Psoas muscle (tissue), 8 donors: ENCODE results near the gene FER1L5. TPM values are rescaled to one million over a fixed set of nuclear protein-coding genes. Genes with fewer than 3 reads are reported as not detected.

Source experiments
- ATAC-seq, 4 donors: fragments of 200-7000 bp; cut with Tn5 transposase; one replicate each; pipeline ENCODE4 v1.9.1; 2020; ENCODE audit warnings: moderate library complexity in 3 of 4, mild to moderate bottlenecking in 2 of 4
- DNase-seq, 2 donors: peaks; one replicate each; pipeline ENCODE4 v3.0.0-alpha.2; 2020
- H3K27ac ChIP-seq: fragments of 200-600 bp; one replicate; pipeline ENCODE4 v1.8.0; 2022
- H3K27me3 ChIP-seq, 3 donors: fragments of 200-600 bp in 1 of 3; one replicate each; pipeline versions ENCODE4 v1.6.1 to v1.8.0; 2013 to 2022; ENCODE audit warnings: low read length in 2 of 3, mild to moderate bottlenecking in 2 of 3, moderate library complexity in 1 of 3; ENCODE audit not compliant: insufficient read depth in 3 of 3
- H3K36me3 ChIP-seq, 2 donors: fragments of 200-600 bp in 1 of 2; one replicate each; pipeline versions ENCODE4 v1.6.1 to v1.8.0; 2013 to 2022; ENCODE audit warnings: low read depth in 1 of 2, mild to moderate bottlenecking in 1 of 2, moderate library complexity in 1 of 2; ENCODE audit not compliant: insufficient read depth in 1 of 2
- H3K4me1 ChIP-seq: fragments of 200-600 bp; one replicate; pipeline ENCODE4 v1.8.0; 2022
- H3K4me3 ChIP-seq: fragments of 200-600 bp; one replicate; pipeline ENCODE4 v1.8.0; 2022; ENCODE audit warnings: mild to moderate bottlenecking
- H3K9me3 ChIP-seq: fragments of 200-600 bp; one replicate; pipeline ENCODE4 v1.8.0; 2022
- WGBS, 3 donors: extraction: QIAGEN DNeasy Blood & Tissue Kit; methylation state at CpG; one replicate each; pipeline versions ENCODE4 v1.1.6 to v1.1.7; 2013; 5-methylcytosine and 5-hydroxymethylcytosine counted together
- intact Hi-C, 2 donors: fragments of 100-400 bp; cut with DNase I; formaldehyde crosslinking; loops; one replicate each; pipeline versions ENCODE4 v1.11.0 to v1.14.2; 2022
- polyA plus RNA-seq, 3 donors: library from polyadenylated mRNA; stranded (reverse); fragments of 200-250 nt; gene quantifications; one replicate each; pipeline ENCODE4 v1.2.3, GENCODE V29; 2013
- total RNA-seq, 4 donors: library from RNA; stranded (reverse); fragmentation: NEBNext Ultra II Directional in 2 of 4; extraction: Animal tissue kit (Norgen Biotek cat#: 25700) in 2 of 4; gene quantifications; one replicate each; pipeline versions ENCODE4 v1.2.1 to v1.2.4, GENCODE V29; 2021 to 2023
- TF ChIP-seq, protein P1 (sequence below): fragments of 200-600 bp; IDR thresholded peaks from one replicate; pipeline ENCODE4 v1.8.0; 2022; ENCODE audit warnings: antibody characterized with exemption
- donor health status: healthy with polysubstance abuse.
- donor health status: DM: no; HTN: no; CAD: no; lungs with moderate emphysema.
- donor health status: Bipolar disorder and iron deficiency.
- donor health status: healthy.
- donor health status: DM: yes; HTN: yes; CAD: no.
- donor health status: DM: no; HTN: no; CAD: no.
- donor health status: DM: no; HTN: no; CAD: no.
- donor health status: DM: yes; HTN: yes; CAD: no.

Gene FER1L5
- total and polyA plus RNA-seq, 7 donors = 0.01 TPM; not detected in 6

DNA sequence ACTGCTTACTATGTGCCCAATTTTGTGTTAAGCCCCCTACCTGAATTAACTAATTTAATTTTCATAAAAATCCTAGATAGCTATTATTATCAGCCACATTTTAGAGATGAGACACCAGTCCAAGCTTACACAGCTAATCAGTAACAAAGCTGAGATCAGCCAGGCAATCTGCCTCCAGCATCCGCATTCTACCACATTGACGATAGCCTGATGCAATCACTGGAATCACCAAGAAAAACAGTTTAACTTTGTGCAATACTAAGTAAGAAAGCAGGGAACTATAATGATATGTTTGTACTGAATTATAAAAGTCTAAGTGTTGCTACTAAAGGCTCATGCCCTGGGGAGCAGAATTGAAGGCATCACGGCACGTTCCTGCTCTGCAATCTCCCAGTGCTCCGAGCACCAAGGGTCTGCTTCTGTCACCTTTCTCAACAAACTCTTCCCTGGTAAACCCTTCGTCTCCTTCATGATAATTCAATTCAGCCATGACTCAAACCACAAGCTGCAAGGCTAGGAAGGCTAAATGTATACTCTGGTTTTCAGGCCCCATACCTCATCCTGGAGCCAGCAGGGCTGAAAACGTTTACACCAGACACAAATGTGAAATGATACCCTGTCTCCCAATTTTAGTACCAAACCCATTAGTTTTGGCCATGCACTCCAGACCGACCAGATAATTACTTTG lies 23.8 kb upstream of the FER1L5 start:
- Histone ChIP-seq H3K4me1 (peaks cover 44% of the 10 kb centered on the region), H3K27ac (peak overlapping the region; percentile 79), H3K36me3 (peaks cover 4 to 57% of the 10 kb centered on the region in 2 donors), H3K27me3 (no peaks in the 10 kb centered on the region), H3K4me3 (no peak overlapping the region), H3K9me3 (no peaks in the 10 kb centered on the region)
- intact Hi-C loops = no loop called here
- DNase-seq = no peak
- ATAC-seq = no peak
- TF ChIP-seq, protein P1, sequence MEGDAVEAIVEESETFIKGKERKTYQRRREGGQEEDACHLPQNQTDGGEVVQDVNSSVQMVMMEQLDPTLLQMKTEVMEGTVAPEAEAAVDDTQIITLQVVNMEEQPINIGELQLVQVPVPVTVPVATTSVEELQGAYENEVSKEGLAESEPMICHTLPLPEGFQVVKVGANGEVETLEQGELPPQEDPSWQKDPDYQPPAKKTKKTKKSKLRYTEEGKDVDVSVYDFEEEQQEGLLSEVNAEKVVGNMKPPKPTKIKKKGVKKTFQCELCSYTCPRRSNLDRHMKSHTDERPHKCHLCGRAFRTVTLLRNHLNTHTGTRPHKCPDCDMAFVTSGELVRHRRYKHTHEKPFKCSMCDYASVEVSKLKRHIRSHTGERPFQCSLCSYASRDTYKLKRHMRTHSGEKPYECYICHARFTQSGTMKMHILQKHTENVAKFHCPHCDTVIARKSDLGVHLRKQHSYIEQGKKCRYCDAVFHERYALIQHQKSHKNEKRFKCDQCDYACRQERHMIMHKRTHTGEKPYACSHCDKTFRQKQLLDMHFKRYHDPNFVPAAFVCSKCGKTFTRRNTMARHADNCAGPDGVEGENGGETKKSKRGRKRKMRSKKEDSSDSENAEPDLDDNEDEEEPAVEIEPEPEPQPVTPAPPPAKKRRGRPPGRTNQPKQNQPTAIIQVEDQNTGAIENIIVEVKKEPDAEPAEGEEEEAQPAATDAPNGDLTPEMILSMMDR = no peak
- 82 to 86% (median 82%) methylated on average over 8 of the region's 8 CpGs for WGBS, 3 donors

DNA sequence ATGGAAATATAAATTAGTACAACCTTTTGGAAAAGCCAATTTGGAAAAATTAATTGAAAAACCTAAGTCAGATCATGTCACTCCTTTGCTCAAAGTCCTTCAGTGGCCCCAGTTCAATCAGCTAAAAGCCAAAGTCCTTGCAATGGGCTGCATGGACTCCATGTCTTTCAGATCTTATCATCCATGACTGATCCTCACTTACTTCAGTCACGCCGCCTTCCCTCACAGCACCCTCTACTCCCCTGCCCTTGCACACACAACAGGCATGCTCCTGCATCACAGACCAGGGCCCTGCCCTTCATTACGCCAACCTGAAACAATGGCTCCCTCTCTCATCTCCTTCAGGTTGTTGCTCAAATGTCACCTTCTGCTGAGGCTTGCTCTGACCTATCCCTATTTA lies 20.0 kb upstream of the FER1L5 start:
- DNase-seq (no peak), ATAC-seq (peak in 2 of 4 donors; percentile 20 to 26)
- TF ChIP-seq, protein P1 = no peak
- no peaks in the 10 kb centered on the region for H3K27me3 ChIP-seq
- H3K4me1 ChIP-seq = peaks cover 48% of the 10 kb centered on the region
- no peak overlapping the region for H3K4me3 ChIP-seq
- peaks cover 0 to 62% of the 10 kb centered on the region in 2 donors for H3K36me3 ChIP-seq
- H3K9me3 ChIP-seq = no peaks in the 10 kb centered on the region
- 93 to 98% (median 97%) methylated on average over 3 of the region's 3 CpGs for WGBS, 3 donors
- intact Hi-C loops = no loop called here
- no peak overlapping the region for H3K27ac ChIP-seq

DNA sequence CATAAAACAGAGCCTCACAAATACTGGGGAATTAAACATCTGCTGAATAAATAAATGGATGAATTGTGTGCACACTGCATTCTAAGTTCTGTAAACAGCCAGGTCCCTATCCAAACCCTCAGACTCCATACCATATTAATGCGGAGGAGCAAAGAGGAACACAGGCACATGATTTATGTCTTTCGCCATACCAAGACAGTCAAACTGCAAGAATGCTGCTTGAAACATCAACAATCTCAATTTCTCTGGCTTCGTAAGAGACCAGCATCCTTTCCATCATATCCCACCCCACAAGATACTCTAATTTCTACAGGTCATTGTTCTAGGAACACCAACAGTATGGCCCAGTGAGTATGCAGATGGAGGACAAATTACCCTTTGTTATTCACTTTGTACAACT lies 19.4 kb upstream of the FER1L5 start:
- ATAC-seq = no peak
- Histone ChIP-seq H3K36me3 (peaks cover 0 to 67% of the 10 kb centered on the region in 2 donors), H3K27me3 (no peaks in the 10 kb centered on the region), H3K27ac (peak overlapping the region; percentile 17), H3K9me3 (no peaks in the 10 kb centered on the region), H3K4me3 (no peak overlapping the region), H3K4me1 (peaks cover 43% of the 10 kb centered on the region)
- TF ChIP-seq, protein P1 = no peak
- intact Hi-C loops = no loop called here
- DNase-seq = no peak
- WGBS, 3 donors = 94 to 96% (median 94%) methylated on average over 3 of the region's 3 CpGs

DNA sequence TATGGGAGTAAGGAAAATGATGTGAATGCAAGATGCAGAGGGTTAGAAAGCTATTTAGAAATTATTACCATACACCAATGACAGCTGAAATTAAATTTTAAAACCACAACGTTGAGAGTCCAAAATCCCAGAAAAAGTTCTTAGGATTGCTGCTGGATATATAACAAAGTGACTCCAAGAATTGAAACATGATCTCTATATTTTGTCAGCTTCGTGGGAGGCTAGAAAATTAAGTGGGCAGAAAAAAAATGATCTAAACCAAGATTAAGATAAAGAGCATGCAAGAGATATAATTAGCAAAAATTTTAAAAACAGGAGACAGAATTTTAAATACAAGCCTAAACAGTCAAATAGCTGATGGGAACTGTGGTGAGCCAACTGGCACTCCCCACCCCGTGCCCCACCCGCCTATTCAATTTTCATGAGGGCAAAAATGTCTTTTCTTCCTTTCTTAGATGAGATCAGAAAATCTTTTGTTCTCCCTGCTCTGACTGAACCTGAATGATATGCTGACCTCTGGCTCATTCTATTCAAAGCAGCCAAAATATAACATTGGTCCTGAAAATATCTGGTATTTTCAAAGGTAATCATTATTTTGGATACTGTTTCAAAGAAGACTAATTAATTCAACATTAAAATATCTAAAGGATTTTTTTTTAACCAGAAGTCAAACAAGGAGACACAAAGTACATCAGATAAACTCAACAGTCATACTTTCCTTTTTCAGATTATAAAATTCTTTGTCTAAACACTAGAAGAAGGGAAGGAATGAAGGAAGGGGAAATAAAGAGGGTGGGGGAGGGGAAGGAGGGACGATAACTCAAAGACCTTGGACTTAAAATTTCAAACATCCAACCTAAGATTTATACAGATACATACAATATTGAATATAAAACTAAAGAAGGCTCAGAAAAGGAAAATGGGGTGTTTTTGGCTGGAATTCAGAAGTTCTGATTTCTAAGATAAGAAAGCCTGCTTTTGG lies 16.7 kb upstream of the FER1L5 start:
- intact Hi-C loops = no loop called here
- Histone ChIP-seq H3K4me3 (no peak overlapping the region), H3K36me3 (peaks cover 7 to 71% of the 10 kb centered on the region in 2 donors), H3K27me3 (no peaks in the 10 kb centered on the region), H3K27ac (peak overlapping the region; percentile 2), H3K4me1 (peaks cover 55% of the 10 kb centered on the region), H3K9me3 (no peaks in the 10 kb centered on the region)
- WGBS, 3 donors = 36 to 54% (median 38%) methylated on average over 5 of the region's 5 CpGs
- TF ChIP-seq, protein P1 = no peak
- ATAC-seq = no peak
- no peak for DNase-seq
